Erythroblast (primary cell): ENCODE data around the gene SLC30A4.

Experiments
- GATA1 ChIP-seq: IDR thresholded peaks from 2 replicates; pipeline ENCODE4 v1.6.1; 2011; ENCODE audit warnings: low read depth, mild to moderate bottlenecking, control low read depth, low read length, moderate library complexity
- POLR2A ChIP-seq: IDR thresholded peaks from 2 replicates; pipeline ENCODE4 v1.6.1; 2011; ENCODE audit warnings: mild to moderate bottlenecking, low read length

DNA sequence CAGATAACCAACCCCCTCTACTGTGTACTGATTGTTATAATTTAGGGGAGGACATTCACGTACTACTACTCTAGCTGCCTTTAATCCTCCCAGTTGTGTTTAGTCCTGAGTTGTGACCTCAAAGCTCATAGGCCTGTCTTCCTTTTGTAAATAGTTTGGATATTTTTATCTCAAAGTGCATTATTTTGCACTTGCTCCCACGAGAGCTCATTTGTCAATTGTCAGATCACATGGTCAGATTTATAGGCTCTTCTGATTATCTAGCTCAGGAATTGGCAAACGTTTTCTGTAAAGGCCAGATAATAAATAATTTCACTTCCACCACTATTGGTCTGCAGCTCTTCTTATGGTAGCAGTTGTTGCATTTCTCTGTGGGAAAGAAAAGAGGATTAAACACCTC, 14.4 kb upstream of the SLC30A4 start:
- TF ChIP-seq POLR2A: no peak
- TF ChIP-seq GATA1: no peak
